K562 (cell line): Measurements from ENCODE around the gene CRNKL1.

Experiments
- FIP1L1 ChIP-seq: fragments of 200-400 bp; formaldehyde crosslinking; IDR thresholded peaks from 2 replicates; pipeline ENCODE4 v1.6.1; 2018; ENCODE audit warnings: mild to moderate bottlenecking, low read depth, low read length; ENCODE audit not compliant: poor library complexity, severe bottlenecking
- MAFK ChIP-seq: IDR thresholded peaks from 2 replicates; pipeline ENCODE4 v1.6.1; 2011; ENCODE audit warnings: low read length, improper control_type of control experiment
- TF ChIP-seq, protein P1 (sequence below): fragments of 250-450 bp; sonication (Bioruptor Pico); IDR thresholded peaks from 2 replicates; pipeline ENCODE4 v1.4.0; 2020
- TF ChIP-seq, protein P2 (sequence below): fragments of 250-450 bp; sonication (Bioruptor Pico); IDR thresholded peaks from 2 replicates; pipeline ENCODE4 v1.8.0; 2021; ENCODE audit warnings: mild to moderate bottlenecking, moderate library complexity
- TF ChIP-seq, protein P3 (sequence below): sonication (generic); formaldehyde crosslinking; IDR thresholded peaks from 2 replicates; pipeline ENCODE4 v1.9.0; 2022; ENCODE audit warnings: mild to moderate bottlenecking, missing genetic modification reagents
- TF ChIP-seq, protein P4 (sequence below), 2 experiments: IDR thresholded peaks; 2 replicates each; pipeline ENCODE4 v1.6.1; 2012; ENCODE audit warnings: improper control_type of control experiment in 2 of 2, low read depth in 2 of 2, low read length in 2 of 2, borderline replicate concordance in 1 of 2

DNA sequence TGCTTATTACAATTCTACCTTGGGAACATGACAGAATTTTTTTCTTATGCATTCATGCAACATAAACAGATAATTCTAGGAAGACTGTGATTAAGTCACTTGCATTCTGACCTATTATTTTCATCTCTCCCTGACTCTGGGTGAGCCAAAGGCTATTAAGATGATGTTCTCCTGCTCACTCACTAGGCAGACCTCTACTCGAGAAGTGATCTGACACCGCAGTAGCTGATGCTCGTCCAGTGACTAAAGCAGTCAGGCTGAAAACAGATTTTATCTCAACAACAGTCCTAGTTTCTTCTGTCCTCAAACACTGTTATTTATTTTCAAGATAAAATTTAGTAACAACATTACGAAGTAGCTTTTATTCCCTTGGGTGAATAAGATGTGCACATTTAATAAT lies 17.8 kb downstream of the CRNKL1 start:
- TF ChIP-seq, protein P1, sequence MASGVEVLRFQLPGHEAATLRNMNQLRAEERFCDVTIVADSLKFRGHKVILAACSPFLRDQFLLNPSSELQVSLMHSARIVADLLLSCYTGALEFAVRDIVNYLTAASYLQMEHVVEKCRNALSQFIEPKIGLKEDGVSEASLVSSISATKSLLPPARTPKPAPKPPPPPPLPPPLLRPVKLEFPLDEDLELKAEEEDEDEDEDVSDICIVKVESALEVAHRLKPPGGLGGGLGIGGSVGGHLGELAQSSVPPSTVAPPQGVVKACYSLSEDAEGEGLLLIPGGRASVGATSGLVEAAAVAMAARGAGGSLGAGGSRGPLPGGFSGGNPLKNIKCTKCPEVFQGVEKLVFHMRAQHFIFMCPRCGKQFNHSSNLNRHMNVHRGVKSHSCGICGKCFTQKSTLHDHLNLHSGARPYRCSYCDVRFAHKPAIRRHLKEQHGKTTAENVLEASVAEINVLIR, result no peak
- TF ChIP-seq, protein P2, sequence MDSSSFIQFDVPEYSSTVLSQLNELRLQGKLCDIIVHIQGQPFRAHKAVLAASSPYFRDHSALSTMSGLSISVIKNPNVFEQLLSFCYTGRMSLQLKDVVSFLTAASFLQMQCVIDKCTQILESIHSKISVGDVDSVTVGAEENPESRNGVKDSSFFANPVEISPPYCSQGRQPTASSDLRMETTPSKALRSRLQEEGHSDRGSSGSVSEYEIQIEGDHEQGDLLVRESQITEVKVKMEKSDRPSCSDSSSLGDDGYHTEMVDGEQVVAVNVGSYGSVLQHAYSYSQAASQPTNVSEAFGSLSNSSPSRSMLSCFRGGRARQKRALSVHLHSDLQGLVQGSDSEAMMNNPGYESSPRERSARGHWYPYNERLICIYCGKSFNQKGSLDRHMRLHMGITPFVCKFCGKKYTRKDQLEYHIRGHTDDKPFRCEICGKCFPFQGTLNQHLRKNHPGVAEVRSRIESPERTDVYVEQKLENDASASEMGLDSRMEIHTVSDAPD (CRISPR knock-in tag), result no peak
- no peak for TF ChIP-seq MAFK
- TF ChIP-seq FIP1L1, result no peak
- TF ChIP-seq, protein P3, sequence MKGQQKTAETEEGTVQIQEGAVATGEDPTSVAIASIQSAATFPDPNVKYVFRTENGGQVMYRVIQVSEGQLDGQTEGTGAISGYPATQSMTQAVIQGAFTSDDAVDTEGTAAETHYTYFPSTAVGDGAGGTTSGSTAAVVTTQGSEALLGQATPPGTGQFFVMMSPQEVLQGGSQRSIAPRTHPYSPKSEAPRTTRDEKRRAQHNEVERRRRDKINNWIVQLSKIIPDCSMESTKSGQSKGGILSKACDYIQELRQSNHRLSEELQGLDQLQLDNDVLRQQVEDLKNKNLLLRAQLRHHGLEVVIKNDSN (CRISPR knock-in tag), result no peak
- TF ChIP-seq, protein P4, sequence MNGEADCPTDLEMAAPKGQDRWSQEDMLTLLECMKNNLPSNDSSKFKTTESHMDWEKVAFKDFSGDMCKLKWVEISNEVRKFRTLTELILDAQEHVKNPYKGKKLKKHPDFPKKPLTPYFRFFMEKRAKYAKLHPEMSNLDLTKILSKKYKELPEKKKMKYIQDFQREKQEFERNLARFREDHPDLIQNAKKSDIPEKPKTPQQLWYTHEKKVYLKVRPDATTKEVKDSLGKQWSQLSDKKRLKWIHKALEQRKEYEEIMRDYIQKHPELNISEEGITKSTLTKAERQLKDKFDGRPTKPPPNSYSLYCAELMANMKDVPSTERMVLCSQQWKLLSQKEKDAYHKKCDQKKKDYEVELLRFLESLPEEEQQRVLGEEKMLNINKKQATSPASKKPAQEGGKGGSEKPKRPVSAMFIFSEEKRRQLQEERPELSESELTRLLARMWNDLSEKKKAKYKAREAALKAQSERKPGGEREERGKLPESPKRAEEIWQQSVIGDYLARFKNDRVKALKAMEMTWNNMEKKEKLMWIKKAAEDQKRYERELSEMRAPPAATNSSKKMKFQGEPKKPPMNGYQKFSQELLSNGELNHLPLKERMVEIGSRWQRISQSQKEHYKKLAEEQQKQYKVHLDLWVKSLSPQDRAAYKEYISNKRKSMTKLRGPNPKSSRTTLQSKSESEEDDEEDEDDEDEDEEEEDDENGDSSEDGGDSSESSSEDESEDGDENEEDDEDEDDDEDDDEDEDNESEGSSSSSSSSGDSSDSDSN (IDR thresholded peaks at IDR 0.05; ENCODE audit: borderline replicate concordance in 1 of 2, low read depth in 2 of 2, low read length in 2 of 2), result no peak
